ENCODE data around the gene RNF182. TPM values are rescaled to one million over a fixed set of nuclear protein-coding genes. Genes with fewer than 3 reads are reported as not detected.

Gene RNF182
- total and polyA plus RNA-seq, 9 of the 15 experiments (the other 6 are each of a cell fraction or from before 2014, with no cell fraction given), result 12.8 to 22.8 (median 17.5) TPM

DNA sequence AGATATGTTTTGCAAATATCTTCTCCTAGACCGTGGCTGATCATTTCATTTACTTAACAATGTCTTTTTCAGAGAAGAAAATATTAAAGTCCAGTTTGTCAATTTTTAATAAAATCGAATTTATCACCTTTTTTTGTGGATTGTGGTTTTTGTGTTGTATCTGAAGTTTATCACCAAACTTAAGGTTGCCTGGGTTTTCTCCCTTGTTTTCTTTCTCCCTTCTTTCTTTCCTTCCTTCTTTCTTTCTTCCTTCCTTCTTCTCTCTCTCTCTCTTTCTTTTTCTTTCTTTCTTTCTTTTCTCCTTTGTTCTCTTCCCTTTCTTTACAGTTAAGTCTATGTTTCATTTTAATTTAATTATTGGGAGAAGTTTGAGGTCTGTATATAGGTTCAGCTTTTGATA is 68.7 kb downstream of the RNF182 start:
- H2AFZ ChIP-seq (ENCODE audit: low read depth, low read length), result peak overlapping the region; percentile 58; the same call in 1 of the 2 replicates
- FAIRE-seq, result no peak
- POLR2A ChIA-PET, result no interaction called here
- TF ChIP-seq LARP7 (IDR thresholded peaks at IDR 0.05) (peak; percentile 27; the same call in 1 of the 2 replicates), SMARCA5 (IDR thresholded peaks at IDR 0.05) (peak; percentile 39; the same call in 1 of the 2 replicates), E2F8 (IDR thresholded peaks at IDR 0.05; ENCODE audit: low read depth, partially characterized antibody) (no peak), MCM7 (IDR thresholded peaks at IDR 0.05) (no peak), KLF10 (CRISPR knock-in tag; IDR thresholded peaks at IDR 0.05) (no peak), NCOR1 (IDR thresholded peaks at IDR 0.05) (0 out of 2 replicates have a peak, but pooled peaks have one; percentile 29), MECOM (CRISPR knock-in tag; IDR thresholded peaks at IDR 0.05) (no peak), FOXP1 (CRISPR knock-in tag; IDR thresholded peaks at IDR 0.05) (no peak), NKRF (IDR thresholded peaks at IDR 0.05; ENCODE audit: borderline replicate concordance) (0 out of 2 replicates have a peak, but pooled peaks have one; percentile 25), GABPB1 (CRISPR knock-in tag; IDR thresholded peaks at IDR 0.05) (0 out of 2 replicates have a peak, but pooled peaks have one; percentile 9), MIER1 (IDR thresholded peaks at IDR 0.05; ENCODE audit: low read depth) (no peak), CHAMP1 (IDR thresholded peaks at IDR 0.05) (peak; percentile 12; the same call in 1 of the 2 replicates), THRB (CRISPR knock-in tag; conservative IDR thresholded peaks at IDR 0.05) (peak; percentile 75)

More for the DNA sequence above, 68.7 kb downstream of the RNF182 start:
- in situ Hi-C loops (cut with MboI), result no loop called here
- intact Hi-C loops (cut with micrococcal nuclease), result no loop called here
- H3K27me3 ChIP-seq (ENCODE audit: control insufficient read depth in 2 of 2, insufficient read depth in 2 of 2, low read length in 2 of 2), result no peaks in the 10 kb centered on the region
- BruUV-seq (replicated peaks), result no TSS peak
- H3K4me2 ChIP-seq (ENCODE audit: insufficient read depth, low read length), result no peak overlapping the region
- no peak overlapping the region for H3K4me3 ChIP-seq
- H3K9me1 ChIP-seq (ENCODE audit: control insufficient read depth, insufficient read depth, low read length), result no peaks in the 10 kb centered on the region
- ATAC-seq (no peak), DNase-seq (ENCODE audit: extremely low read depth in 1 of 4, low spot score in 3 of 4) (no peak)
- peak overlapping the region; percentile 68; the same call in 1 of the 3 replicates for H3K27ac ChIP-seq (ENCODE audit: extremely low read depth, low read depth, low read length)
- 20% methylated on average over 2 of the region's 2 CpGs for WGBS (ENCODE audit: insufficient coverage, low coverage, missing lambda C conversion rate)
- H3K36me3 ChIP-seq (ENCODE audit: control insufficient read depth, insufficient read depth, low read length), result no peaks in the 10 kb centered on the region
- H3K9ac ChIP-seq (ENCODE audit: insufficient read depth in 1 of 2, low read depth in 2 of 2, low read length in 2 of 2), result no peak overlapping the region
- peaks cover 14% of the 10 kb centered on the region; the same call in 2 of the 3 replicates for H3K79me2 ChIP-seq (ENCODE audit: control insufficient read depth, insufficient read depth, low read length)
- H3K9me3 ChIP-seq (replicated peaks; ENCODE audit: control insufficient read depth, insufficient read depth, low read depth, low read length), result 0 out of 2 replicates have a peak, but pooled peaks cover 2% of the 10 kb centered on the region
- CTCF ChIA-PET (ENCODE audit: low intra/inter-chr PET ratio), result no interaction called here
- peaks cover 21 to 40% of the 10 kb centered on the region in 2 experiments for H3K4me1 ChIP-seq (replicated peaks in 1 of 2; ENCODE audit: control insufficient read depth in 2 of 2, insufficient read depth in 2 of 2, low read length in 2 of 2)
- H4K20me1 ChIP-seq (replicated peaks; ENCODE audit: control insufficient read depth, insufficient read depth, low read length), result no peaks in the 10 kb centered on the region
